Measurements from ENCODE around the gene SUCO. TPM values are rescaled to one million over a fixed set of nuclear protein-coding genes. Genes with fewer than 3 reads are reported as not detected.

The SUCO gene
- polyA plus RNA-seq, 1 of the 3 experiments (the other 2 are of a cell fraction) = 5.4 TPM

- TF ChIP-seq REST (IDR thresholded peaks at IDR 0.05; ENCODE audit: low read depth, low read length) (no peak), RFX5 (IDR thresholded peaks at IDR 0.05; ENCODE audit: low read length) (no peak), SIN3A (IDR thresholded peaks at IDR 0.05; ENCODE audit: borderline replicate concordance, low read depth, low read length) (no peak), MXI1 (IDR thresholded peaks at IDR 0.05; ENCODE audit: low read depth, low read length) (no peak), RAD21 (IDR thresholded peaks at IDR 0.05; ENCODE audit: low read length) (no peak), USF2 (IDR thresholded peaks at IDR 0.05; ENCODE audit: borderline replicate concordance, low read depth, low read length) (no peak), USF1 (IDR thresholded peaks at IDR 0.05; ENCODE audit: borderline replicate concordance, low read depth) (no peak), FOXJ3 (CRISPR knock-in tag; IDR thresholded peaks at IDR 0.05) (no peak), SMC3 (IDR thresholded peaks at IDR 0.05; ENCODE audit: low read depth, low read length) (no peak)
Measured at GRCh38 chr1:172574080-172574479, 41.1 kb downstream of the SUCO start (continued).

- peaks cover 11% of the 10 kb centered on the region for H3F3A ChIP-seq (replicated peaks; ENCODE audit: insufficient read depth)
- no peak overlapping the region for H2AFZ ChIP-seq (ENCODE audit: low read depth)
- no peak overlapping the region for H3K4me3 ChIP-seq (ENCODE audit: low read depth in 2 of 2, low read length in 1 of 2)
- no peaks in the 10 kb centered on the region for H3K27me3 ChIP-seq (ENCODE audit: insufficient read depth)
- H3K27ac ChIP-seq (ENCODE audit: low read depth in 2 of 2, low read length in 1 of 2) = no peak overlapping the region
- no peaks in the 10 kb centered on the region for H3K9me3 ChIP-seq
- H3K9me2 ChIP-seq = no peaks in the 10 kb centered on the region
- POLR2A ChIA-PET = no interaction called here
- H3K4me2 ChIP-seq = no peak overlapping the region
- CTCF ChIA-PET = interaction anchor here (1.2 kb wide), 1 partner anchor 9 kb away, joined by 3 read pairs; no protein-coding TSS in a partner anchor
- no peaks in the 10 kb centered on the region; a peak in 1 of 4 replicates for H3K4me1 ChIP-seq (ENCODE audit: control insufficient read depth in 1 of 2, insufficient read depth in 2 of 2, low read depth in 1 of 2, low read length in 1 of 2)
- TF ChIP-seq POLR2AphosphoS5 (IDR thresholded peaks at IDR 0.05; ENCODE audit: low read depth, low read length) (no peak), SIN3A (IDR thresholded peaks at IDR 0.05; ENCODE audit: borderline replicate concordance, low read depth, low read length) (no peak), REST (IDR thresholded peaks at IDR 0.05; ENCODE audit: low read depth, low read length) (no peak), EP300 (IDR thresholded peaks at IDR 0.05; ENCODE audit: borderline replicate concordance in 1 of 2, low read depth in 1 of 2, low read length in 1 of 2) (no peak), FOSL2 (IDR thresholded peaks at IDR 0.05; ENCODE audit: borderline replicate concordance, low read depth) (no peak), SMC3 (IDR thresholded peaks at IDR 0.05; ENCODE audit: low read depth, low read length) (no peak), MAX (IDR thresholded peaks at IDR 0.05; ENCODE audit: low read depth) (no peak), ELF1 (IDR thresholded peaks at IDR 0.05) (no peak), YY1 (IDR thresholded peaks at IDR 0.05; ENCODE audit: low read depth) (no peak), FOXJ3 (CRISPR knock-in tag; IDR thresholded peaks at IDR 0.05) (no peak), NFIC (IDR thresholded peaks at IDR 0.05; ENCODE audit: borderline replicate concordance) (no peak)
- H3K9ac ChIP-seq = no peak overlapping the region
- no peaks in the 10 kb centered on the region for H4K20me1 ChIP-seq (ENCODE audit: insufficient read depth)
- H3K79me2 ChIP-seq (ENCODE audit: insufficient read depth) = no peaks in the 10 kb centered on the region
- H3K36me3 ChIP-seq (replicated peaks in 1 of 2; ENCODE audit: control insufficient read depth in 1 of 2, insufficient read depth in 2 of 2, low read length in 1 of 2) = peaks cover 80 to 85% of the 10 kb centered on the region in 2 experiments
- WGBS (ENCODE audit: low lambda C conversion rate) = 89% methylated on average over 1 of the region's 1 CpG
- no peak for DNase-seq
Measured at GRCh38 chr1:172578586-172578985, 45.6 kb downstream of the SUCO start.

Measured in SK-N-SH (cell line).